ENCODE data around the gene SRGAP2C. TPM values are rescaled to one million over a fixed set of nuclear protein-coding genes. Genes with fewer than 3 reads are reported as not detected.
A peak's percentile ranks its signal among the peaks of the same experiment; 100 is the strongest.
"Not testable (repeated sequence)": the region's sequence is repeated elsewhere in the genome, so short reads cannot be mapped to it uniquely, and the experiment has no call there.

Gene SRGAP2C
- total RNA-seq, 4 donors from 2014 or later, result 32.6 to 41.5 (median 36.1) TPM

DNA sequence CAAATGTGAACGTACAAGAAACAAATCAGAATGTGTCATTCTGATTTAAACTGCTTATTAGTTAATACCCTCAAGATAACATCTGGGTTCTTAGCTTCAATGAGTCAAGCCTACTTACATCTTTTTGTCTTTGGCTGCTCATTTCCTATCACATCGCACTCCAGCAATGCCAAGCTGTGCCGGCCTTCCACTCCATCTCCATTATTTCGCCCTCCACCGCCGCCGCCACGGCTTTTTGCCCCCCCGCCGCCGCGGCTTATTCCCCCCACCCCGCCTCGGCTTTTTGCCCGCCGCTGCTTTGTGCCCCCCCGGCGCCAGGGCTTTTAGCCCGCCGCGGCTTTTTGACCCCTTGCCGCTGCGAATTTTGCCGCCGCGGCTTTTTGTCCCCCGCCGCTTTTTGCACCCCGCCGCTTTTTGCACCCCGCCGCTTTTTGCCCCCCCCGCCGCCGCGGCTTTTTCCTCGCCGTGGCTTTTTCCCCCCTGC, 211.0 kb downstream of the SRGAP2C start:
- intact Hi-C loops (cut with DNase I); H3K9me3 ChIP-seq; DNase-seq (ENCODE audit: extremely low spot score); H3K36me3 ChIP-seq; H3K27ac ChIP-seq (replicated peaks in 1 of 4): not testable (repeated sequence)
- H3K4me1 ChIP-seq, result peaks cover 0 to 19% (median 9%) of the 10 kb centered on the region in 4 donors
- peak overlapping the region; percentile 51 to 65 (median 60) for H3K4me3 ChIP-seq
- H3K27me3 ChIP-seq, result peaks cover 0 to 15% (median 7%) of the 10 kb centered on the region in 4 donors
- WGBS, result 6% methylated on average over 27 of the region's 38 CpGs

DNA sequence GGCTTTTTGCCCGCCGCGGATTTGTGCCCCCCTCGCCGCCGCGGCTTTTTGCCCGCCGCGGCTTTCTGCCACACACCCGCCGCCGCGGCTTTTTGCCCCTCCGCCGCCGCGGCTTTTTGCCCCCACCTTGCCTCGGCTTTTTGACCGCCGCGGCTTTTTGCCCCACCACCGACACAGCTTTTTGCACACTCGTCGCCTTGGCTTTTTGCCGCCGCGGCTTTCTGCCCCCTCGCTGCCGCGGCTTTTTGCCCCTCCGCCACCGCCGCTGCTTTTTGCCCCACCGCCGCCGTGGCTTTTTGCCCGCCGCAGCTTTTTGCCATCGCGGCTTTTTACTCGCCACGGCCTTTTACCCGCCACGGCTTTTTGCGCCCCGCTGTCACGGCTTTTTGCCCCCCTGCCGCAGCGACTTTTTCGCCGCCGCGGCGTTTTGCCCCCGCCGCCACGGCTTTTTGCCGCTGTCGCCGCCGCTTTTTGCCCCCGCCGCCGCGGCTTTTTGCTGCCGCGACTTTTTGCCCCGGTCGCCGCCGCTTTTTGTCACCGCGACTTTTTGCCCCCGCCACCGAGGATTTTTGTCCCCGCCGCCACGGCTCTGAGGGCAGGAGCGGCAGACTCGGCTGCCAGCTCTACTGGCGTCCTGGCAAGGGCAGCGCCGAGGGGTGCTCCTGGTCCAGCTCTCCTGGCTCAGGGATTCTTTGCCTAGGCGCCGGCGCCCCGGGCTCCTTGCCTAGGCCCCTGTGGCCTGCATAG, 211.7 kb downstream of the SRGAP2C start:
- H3K27ac ChIP-seq (replicated peaks in 1 of 4), result peak overlapping the region in 3 of 4 donors; percentile 6 to 64 (median 51)
- peaks cover 0 to 15% (median 7%) of the 10 kb centered on the region in 4 donors for H3K27me3 ChIP-seq
- H3K9me3 ChIP-seq; intact Hi-C loops (cut with DNase I); DNase-seq (ENCODE audit: extremely low spot score); H3K36me3 ChIP-seq: not testable (repeated sequence)
- H3K4me3 ChIP-seq, result peak overlapping the region; percentile 51 to 65 (median 60)
- peaks cover 0 to 19% (median 9%) of the 10 kb centered on the region in 4 donors for H3K4me1 ChIP-seq
- WGBS, result 4% methylated on average over 39 of the region's 88 CpGs

DNA sequence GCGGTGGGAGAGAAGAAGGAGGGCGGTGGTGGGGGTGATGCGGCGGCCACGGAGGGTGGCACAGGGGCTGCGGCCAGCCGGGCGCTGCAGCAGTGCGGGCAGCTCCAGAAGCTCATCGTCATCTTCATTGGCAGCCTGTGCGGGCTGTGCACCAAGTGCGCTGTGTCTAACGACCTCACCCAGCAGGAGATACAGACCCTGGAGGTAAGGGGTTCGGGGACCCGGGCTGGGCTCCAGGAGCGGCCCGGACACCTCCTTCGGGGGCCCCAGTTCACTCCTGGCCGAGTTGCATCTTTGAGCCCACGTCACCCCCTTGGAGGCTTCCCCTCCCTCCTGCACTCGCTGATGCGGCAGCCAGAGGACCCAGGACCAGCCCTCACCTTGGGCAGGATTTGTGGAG, 212.3 kb downstream of the SRGAP2C start:
- Histone ChIP-seq H3K27me3 (peaks cover 0 to 15% (median 7%) of the 10 kb centered on the region in 4 donors), H3K4me1 (peaks cover 0 to 19% (median 9%) of the 10 kb centered on the region in 4 donors), H3K4me3 (peak overlapping the region; percentile 51 to 65 (median 60)), H3K27ac (replicated peaks in 1 of 4) (peak overlapping the region in 2 of 4 donors; percentile 51 to 64)
- no CpG with 5 or more reads among the region's 22 CpGs for WGBS
- H3K9me3 ChIP-seq; H3K36me3 ChIP-seq; intact Hi-C loops (cut with DNase I); DNase-seq (ENCODE audit: extremely low spot score): not testable (repeated sequence)

DNA sequence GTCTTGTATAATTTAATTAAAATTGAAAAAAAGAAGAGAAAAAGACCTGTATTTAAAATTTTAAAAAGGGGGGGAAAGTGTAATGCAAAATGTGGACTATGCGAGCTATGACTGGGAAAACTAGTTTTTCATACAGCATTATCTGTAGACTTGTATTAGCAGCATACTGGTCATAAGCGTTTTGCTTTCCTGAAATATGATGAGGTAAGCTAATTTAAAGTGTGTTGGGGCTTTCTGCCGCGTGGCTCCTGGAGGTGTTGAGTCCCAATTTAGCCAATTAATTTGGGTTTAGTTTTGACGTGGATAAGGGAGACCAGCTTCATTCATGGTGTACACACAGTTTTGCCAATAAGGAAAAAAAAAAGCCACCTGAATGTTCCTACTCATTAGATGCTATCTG, 214.4 kb downstream of the SRGAP2C start:
- Histone ChIP-seq H3K27me3 (peaks cover 0 to 15% (median 7%) of the 10 kb centered on the region in 4 donors), H3K4me1 (peaks cover 0 to 19% (median 9%) of the 10 kb centered on the region in 4 donors)
- H3K27ac ChIP-seq (replicated peaks in 1 of 4); DNase-seq (ENCODE audit: extremely low spot score); H3K36me3 ChIP-seq; intact Hi-C loops (cut with DNase I); H3K9me3 ChIP-seq; H3K4me3 ChIP-seq: not testable (repeated sequence)
- 84% methylated on average over 3 of the region's 5 CpGs for WGBS

DNA sequence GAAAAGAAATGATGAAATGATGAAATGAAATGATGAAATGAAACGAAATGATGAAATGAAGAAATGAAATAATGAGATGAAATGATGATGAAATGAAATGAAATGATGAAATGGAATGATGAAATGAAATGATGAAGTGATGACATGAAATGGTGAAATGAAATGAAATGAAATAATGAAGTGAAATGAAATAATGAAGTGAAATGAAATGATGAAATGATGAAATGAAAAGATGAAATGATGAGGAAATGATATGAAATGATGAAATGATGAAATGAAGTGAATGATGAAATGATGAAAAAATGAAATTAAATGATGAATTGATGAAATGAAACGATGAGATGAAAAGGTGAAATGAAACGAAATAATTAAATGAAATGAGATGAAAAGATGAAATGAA, 215.3 kb downstream of the SRGAP2C start:
- intact Hi-C loops (cut with DNase I); H3K36me3 ChIP-seq; DNase-seq (ENCODE audit: extremely low spot score); H3K27ac ChIP-seq (replicated peaks in 1 of 4); H3K4me3 ChIP-seq; H3K9me3 ChIP-seq: not testable (repeated sequence)
- H3K4me1 ChIP-seq, result peaks cover 0 to 19% (median 9%) of the 10 kb centered on the region in 4 donors
- peaks cover 0 to 15% (median 7%) of the 10 kb centered on the region in 4 donors for H3K27me3 ChIP-seq
- 96% methylated on average over 3 of the region's 3 CpGs for WGBS

DNA sequence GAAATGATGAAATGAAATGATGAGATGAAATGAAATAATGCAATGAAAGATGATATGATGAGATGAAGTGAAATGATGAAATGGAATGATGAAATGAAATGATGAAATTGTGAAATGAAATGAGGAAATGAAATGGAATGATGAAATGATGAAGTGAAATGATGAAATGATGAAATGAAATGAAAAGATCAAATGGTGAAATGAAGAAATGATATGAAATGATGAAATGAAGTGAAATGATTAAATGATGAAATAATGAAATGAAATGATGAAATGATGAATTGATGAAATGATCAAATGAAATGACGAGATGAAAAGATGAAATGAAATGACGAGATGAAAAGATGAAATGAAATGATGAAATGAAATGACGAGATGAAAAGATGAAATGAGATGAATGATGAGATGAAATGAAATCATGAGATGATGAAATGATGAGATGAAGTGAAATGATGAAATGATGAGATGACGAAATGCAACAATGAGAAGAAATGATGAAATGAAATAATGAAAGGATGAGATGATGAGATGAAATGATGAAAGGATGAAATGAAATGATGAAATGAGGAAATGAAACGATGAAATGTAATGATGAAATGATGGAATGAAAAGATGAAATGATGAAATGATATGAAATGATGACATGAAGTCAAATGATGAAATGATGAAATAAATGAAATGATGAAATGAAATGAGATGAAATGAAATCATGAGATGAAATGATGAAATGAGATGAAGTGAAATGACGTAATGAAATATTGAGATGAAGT, 216.0 kb downstream of the SRGAP2C start:
- H3K4me3 ChIP-seq; H3K27ac ChIP-seq (replicated peaks in 1 of 4); H3K9me3 ChIP-seq; H3K36me3 ChIP-seq; DNase-seq (ENCODE audit: extremely low spot score); intact Hi-C loops (cut with DNase I): not testable (repeated sequence)
- Histone ChIP-seq H3K4me1 (peaks cover 0 to 15% (median 8%) of the 10 kb centered on the region in 4 donors), H3K27me3 (peaks cover 0 to 14% (median 7%) of the 10 kb centered on the region in 4 donors)
- 74% methylated on average over 6 of the region's 6 CpGs for WGBS

DNA sequence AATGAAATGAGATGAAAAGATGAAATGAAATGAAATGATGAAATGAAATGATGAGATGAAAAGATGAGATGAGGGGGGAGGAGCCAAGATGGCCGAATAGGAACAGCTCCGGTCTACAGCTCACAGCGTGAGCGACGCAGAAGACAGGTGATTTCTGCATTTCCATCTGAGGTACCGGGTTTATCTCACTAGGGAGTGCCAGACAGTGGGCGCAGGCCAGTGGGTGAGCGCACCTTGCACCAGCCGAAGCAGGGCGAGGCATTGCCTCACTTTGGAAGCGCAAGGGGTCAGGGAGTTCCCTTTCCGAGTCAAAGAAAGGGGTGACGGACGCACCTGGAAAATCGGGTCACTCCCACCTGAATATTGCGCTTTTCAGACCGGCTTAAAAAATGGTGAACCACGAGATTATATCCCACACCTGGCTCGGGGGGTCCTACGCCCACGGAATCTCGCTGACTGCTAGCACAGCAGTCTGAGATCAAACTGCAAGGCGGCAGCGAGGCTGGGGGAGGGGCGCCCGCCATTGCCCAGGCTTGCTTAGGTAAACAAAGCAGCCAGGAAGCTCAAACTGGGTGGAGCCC, 216.7 kb downstream of the SRGAP2C start:
- H3K4me3 ChIP-seq; H3K27me3 ChIP-seq; H3K27ac ChIP-seq (replicated peaks in 1 of 4); intact Hi-C loops (cut with DNase I); H3K9me3 ChIP-seq; H3K36me3 ChIP-seq; H3K4me1 ChIP-seq; DNase-seq (ENCODE audit: extremely low spot score): not testable (repeated sequence)
- WGBS, result 80% methylated on average over 13 of the region's 26 CpGs

DNA sequence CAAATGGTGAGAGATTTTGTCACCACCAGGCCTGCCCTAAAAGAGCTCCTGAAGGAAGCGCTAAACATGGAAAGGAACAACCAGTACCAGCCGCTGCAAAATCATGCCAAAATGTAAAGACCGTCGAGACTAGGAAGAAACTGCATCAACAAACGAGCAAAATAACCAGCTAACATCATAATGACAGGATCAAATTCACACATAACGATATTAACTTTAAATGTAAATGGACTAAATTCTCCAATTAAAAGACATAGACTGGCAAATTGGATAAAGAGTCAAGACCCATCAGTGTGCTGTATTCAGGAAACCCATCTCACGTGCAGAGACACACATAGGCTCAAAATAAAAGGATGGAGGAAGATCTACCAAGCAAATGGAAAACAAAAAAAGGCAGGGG, 218.5 kb downstream of the SRGAP2C start:
- intact Hi-C loops (cut with DNase I); DNase-seq (ENCODE audit: extremely low spot score); H3K4me3 ChIP-seq; H3K27ac ChIP-seq (replicated peaks in 1 of 4); H3K27me3 ChIP-seq; H3K4me1 ChIP-seq; H3K9me3 ChIP-seq; H3K36me3 ChIP-seq: not testable (repeated sequence)
- WGBS, result 94% methylated on average over 6 of the region's 7 CpGs

Data from esophagus muscularis mucosa (tissue), 4 donors.